Central memory CD8-positive, alpha-beta T cell (primary cell): ENCODE data around the gene TTYH3.
"Not testable (repeated sequence)": the region's sequence is repeated elsewhere in the genome, so short reads cannot be mapped to it uniquely, and the experiment has no call there.

Experiments used
- ATAC-seq: fragments of 150-1000 bp; cut with Tn5 transposase; replicated peaks from 2 replicates; pipeline ENCODE4 v1.10.0; 2022; ENCODE audit warnings: mild to moderate bottlenecking, moderate FRiP score, moderate number of reproducible peaks; ENCODE audit not compliant: poor library complexity, severe bottlenecking; ENCODE audit errors: extremely low read depth
- DNase-seq, 2 donors: peaks; one replicate each; pipeline ENCODE4 v3.0.0; 2021; ENCODE audit warnings: low spot score in 2 of 2
- H3K27ac Mint-ChIP-seq: one replicate; pipeline ENCODE4 v1.8.0; 2022; ENCODE audit warnings: low read depth, mild to moderate bottlenecking, moderate library complexity, mixed read lengths
- H3K27me3 Mint-ChIP-seq: one replicate; pipeline ENCODE4 v1.8.0; 2022; ENCODE audit warnings: mixed read lengths
- H3K36me3 Mint-ChIP-seq: one replicate; pipeline ENCODE4 v1.8.0; 2022; ENCODE audit warnings: mild to moderate bottlenecking, moderate library complexity, mixed read lengths; ENCODE audit not compliant: insufficient read depth
- H3K4me1 Mint-ChIP-seq: one replicate; pipeline ENCODE4 v1.8.0; 2022; ENCODE audit warnings: mixed read lengths
- H3K4me3 Mint-ChIP-seq: one replicate; pipeline ENCODE4 v1.8.0; 2022; ENCODE audit warnings: mild to moderate bottlenecking, moderate library complexity, mixed read lengths
- H3K9me3 Mint-ChIP-seq: one replicate; pipeline ENCODE4 v1.8.0; 2022; ENCODE audit warnings: mixed read lengths

Gene TTYH3

GRCh38 chr7:2631946-2632732 is at the start of gene TTYH3:
Gene TTYH3, plus strand, starts transcription at chr7:2631986. Its CDS starts 170 bp downstream, at chr7:2632156.
- Mint-ChIP-seq H3K36me3 (peaks cover 6% of the 10 kb centered on the region), H3K27ac (peak within 1 kb of the TSS; percentile 93), H3K9me3 (no peaks in the 10 kb centered on the region), H3K27me3 (no peaks in the 10 kb centered on the region), H3K4me3 (peak within 1 kb of the TSS; percentile 91), H3K4me1 (peaks cover 30% of the 10 kb centered on the region)
- DNase-seq = no peak
- ATAC-seq = no peak

- ATAC-seq = no peak
- H3K4me3 Mint-ChIP-seq = no peak overlapping the region
- DNase-seq = no peak
These were observed 49.6 kb upstream of the TTYH3 start for GRCh38 chr7:2582006-2582735.

GRCh38 chr7:2583798-2584580 is 47.8 kb upstream of the TTYH3 start:
- Mint-ChIP-seq H3K27me3 (no peaks in the 10 kb centered on the region), H3K27ac (no peak overlapping the region), H3K36me3 (peaks cover 2% of the 10 kb centered on the region), H3K4me3 (no peak overlapping the region), H3K9me3 (no peaks in the 10 kb centered on the region), H3K4me1 (peaks cover 4% of the 10 kb centered on the region)
- no peak for DNase-seq
- no peak for ATAC-seq

More at GRCh38 chr7:2582006-2582735, 49.6 kb upstream of the TTYH3 start:
- H3K36me3 Mint-ChIP-seq = no peaks in the 10 kb centered on the region
- H3K27me3 Mint-ChIP-seq = no peaks in the 10 kb centered on the region
- H3K27ac Mint-ChIP-seq = no peak overlapping the region
- H3K4me1 Mint-ChIP-seq = peaks cover 4% of the 10 kb centered on the region
- no peaks in the 10 kb centered on the region for H3K9me3 Mint-ChIP-seq

GRCh38 chr7:2585446-2585845 is 46.3 kb upstream of the TTYH3 start:
- H3K36me3 Mint-ChIP-seq = peaks cover 4% of the 10 kb centered on the region
- no peak for ATAC-seq
- peaks cover 4% of the 10 kb centered on the region for H3K4me1 Mint-ChIP-seq
- no peak for DNase-seq
- H3K27me3 Mint-ChIP-seq = no peaks in the 10 kb centered on the region
- H3K9me3 Mint-ChIP-seq = no peaks in the 10 kb centered on the region
- no peak overlapping the region for H3K27ac Mint-ChIP-seq
- H3K4me3 Mint-ChIP-seq = no peak overlapping the region

GRCh38 chr7:2586326-2587020 is 45.3 kb upstream of the TTYH3 start:
- ATAC-seq (no peak), DNase-seq (no peak)
- peaks cover 4% of the 10 kb centered on the region for H3K4me1 Mint-ChIP-seq
- H3K4me3 Mint-ChIP-seq = no peak overlapping the region
- H3K9me3 Mint-ChIP-seq = no peaks in the 10 kb centered on the region
- H3K27ac Mint-ChIP-seq = no peak overlapping the region
- H3K27me3 Mint-ChIP-seq = no peaks in the 10 kb centered on the region
- peaks cover 4% of the 10 kb centered on the region for H3K36me3 Mint-ChIP-seq

- no peaks in the 10 kb centered on the region for H3K9me3 Mint-ChIP-seq
- no peak overlapping the region for H3K27ac Mint-ChIP-seq
- H3K4me3 Mint-ChIP-seq = no peak overlapping the region
These were observed 44.7 kb upstream of the TTYH3 start for GRCh38 chr7:2587134-2587533.

GRCh38 chr7:2587778-2588177 is 44.0 kb upstream of the TTYH3 start:
- H3K4me1 Mint-ChIP-seq = peaks cover 3% of the 10 kb centered on the region
- no peak overlapping the region for H3K27ac Mint-ChIP-seq
- H3K27me3 Mint-ChIP-seq = no peaks in the 10 kb centered on the region
- ATAC-seq (no peak), DNase-seq (no peak)
- H3K9me3 Mint-ChIP-seq = no peaks in the 10 kb centered on the region
- H3K36me3 Mint-ChIP-seq = peaks cover 4% of the 10 kb centered on the region
- H3K4me3 Mint-ChIP-seq = no peak overlapping the region

More at GRCh38 chr7:2587134-2587533, 44.7 kb upstream of the TTYH3 start:
- no peak for ATAC-seq
- no peak for DNase-seq
- Mint-ChIP-seq H3K4me1 (peaks cover 4% of the 10 kb centered on the region), H3K27me3 (no peaks in the 10 kb centered on the region), H3K36me3 (peaks cover 4% of the 10 kb centered on the region)

- Mint-ChIP-seq H3K36me3 (peaks cover 4% of the 10 kb centered on the region), H3K4me1 (no peaks in the 10 kb centered on the region), H3K9me3 (no peaks in the 10 kb centered on the region), H3K27ac (no peak overlapping the region), H3K4me3 (no peak overlapping the region), H3K27me3 (no peaks in the 10 kb centered on the region)
- ATAC-seq = no peak
- DNase-seq = no peak
These were observed 42.4 kb upstream of the TTYH3 start for GRCh38 chr7:2589341-2589740.

- DNase-seq, H3K27me3 Mint-ChIP-seq, H3K36me3 Mint-ChIP-seq, H3K27ac Mint-ChIP-seq, H3K9me3 Mint-ChIP-seq, H3K4me3 Mint-ChIP-seq, ATAC-seq, H3K4me1 Mint-ChIP-seq: not testable (repeated sequence)
These were observed 41.8 kb upstream of the TTYH3 start for GRCh38 chr7:2589941-2590340.

GRCh38 chr7:2592375-2592865 is 39.4 kb upstream of the TTYH3 start:
- Mint-ChIP-seq H3K27ac (no peak overlapping the region), H3K4me3 (no peak overlapping the region), H3K4me1 (no peaks in the 10 kb centered on the region), H3K27me3 (no peaks in the 10 kb centered on the region), H3K9me3 (no peaks in the 10 kb centered on the region), H3K36me3 (peaks cover 8% of the 10 kb centered on the region)
- ATAC-seq = no peak
- DNase-seq = no peak

- no peak for DNase-seq
- H3K4me3 Mint-ChIP-seq = no peak overlapping the region
- H3K36me3 Mint-ChIP-seq = peaks cover 7% of the 10 kb centered on the region
- H3K27me3 Mint-ChIP-seq = no peaks in the 10 kb centered on the region
- no peaks in the 10 kb centered on the region for H3K9me3 Mint-ChIP-seq
- no peaks in the 10 kb centered on the region for H3K4me1 Mint-ChIP-seq
- no peak for ATAC-seq
- H3K27ac Mint-ChIP-seq = no peak overlapping the region
These were observed 38.6 kb upstream of the TTYH3 start for GRCh38 chr7:2593036-2593727.
